ENCODE data around the gene TMBIM6.
A peak's percentile ranks its signal among the peaks of the same experiment; 100 is the strongest.
"Not testable (repeated sequence)": the region's sequence is repeated elsewhere in the genome, so short reads cannot be mapped to it uniquely, and the experiment has no call there.

Gene TMBIM6, protein sequence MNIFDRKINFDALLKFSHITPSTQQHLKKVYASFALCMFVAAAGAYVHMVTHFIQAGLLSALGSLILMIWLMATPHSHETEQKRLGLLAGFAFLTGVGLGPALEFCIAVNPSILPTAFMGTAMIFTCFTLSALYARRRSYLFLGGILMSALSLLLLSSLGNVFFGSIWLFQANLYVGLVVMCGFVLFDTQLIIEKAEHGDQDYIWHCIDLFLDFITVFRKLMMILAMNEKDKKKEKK

DNA sequence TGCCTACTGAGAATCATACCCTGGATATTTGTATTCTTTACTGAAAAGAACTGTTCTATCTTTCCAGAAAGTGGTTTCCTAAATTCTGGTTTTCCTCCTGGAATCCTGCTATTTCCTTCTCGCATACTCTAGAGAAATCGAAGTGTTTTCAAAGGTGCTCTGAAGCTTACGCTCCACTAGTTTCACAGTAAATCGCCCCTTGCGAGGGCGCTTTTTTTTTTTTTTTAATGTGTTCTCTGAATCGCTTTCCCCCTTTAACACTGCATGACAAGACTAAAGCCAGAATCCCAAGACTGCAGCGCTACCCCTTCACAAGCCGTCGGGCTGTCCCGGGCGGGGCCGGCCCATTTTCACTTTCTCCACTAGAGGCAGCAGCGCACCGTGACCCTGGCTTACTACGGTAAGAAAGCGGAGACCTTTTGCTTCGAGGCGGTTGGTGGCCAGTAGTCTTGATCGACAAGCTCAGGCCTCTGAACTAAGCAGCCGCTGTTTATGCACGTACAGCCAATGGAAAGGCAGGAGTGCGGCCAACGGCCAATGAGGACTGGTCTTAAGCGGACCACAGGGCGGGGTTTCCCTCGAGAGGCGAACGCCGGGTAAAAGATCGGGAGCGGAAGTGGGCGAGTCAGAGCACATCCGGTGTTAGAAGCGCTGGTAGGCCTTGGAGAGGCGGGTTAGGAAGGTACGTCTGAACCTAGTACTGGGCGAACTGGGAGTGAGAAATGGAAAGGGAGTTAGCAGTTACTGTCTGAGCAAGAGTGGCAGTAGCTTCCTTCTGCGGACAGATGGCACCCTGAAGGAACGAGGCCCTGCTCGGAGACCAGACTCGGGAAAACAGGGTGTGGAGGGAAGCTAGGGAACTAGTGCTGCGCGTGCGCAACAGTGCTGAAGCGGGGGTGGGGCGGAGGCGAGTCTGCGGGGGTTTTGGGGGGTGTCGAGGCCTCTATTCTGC is at the start of gene TMBIM6:
Gene TMBIM6, plus strand, starts transcription at position 628 of the 952 bp plus-strand sequence. CDS start 10,937 bp downstream, outside the sequence.
- DNase-seq, result peak; percentile 99

GRCh38 chr12:49692851-49693250 is 48.5 kb upstream of the TMBIM6 start:
- no peak for DNase-seq

GRCh38 chr12:49693931-49694444 is 47.4 kb upstream of the TMBIM6 start:
- DNase-seq, result no peak

GRCh38 chr12:49696723-49697122 is 44.6 kb upstream of the TMBIM6 start:
- no peak for DNase-seq

GRCh38 chr12:49697808-49698207 is 43.5 kb upstream of the TMBIM6 start:
- DNase-seq, result no peak

DNA sequence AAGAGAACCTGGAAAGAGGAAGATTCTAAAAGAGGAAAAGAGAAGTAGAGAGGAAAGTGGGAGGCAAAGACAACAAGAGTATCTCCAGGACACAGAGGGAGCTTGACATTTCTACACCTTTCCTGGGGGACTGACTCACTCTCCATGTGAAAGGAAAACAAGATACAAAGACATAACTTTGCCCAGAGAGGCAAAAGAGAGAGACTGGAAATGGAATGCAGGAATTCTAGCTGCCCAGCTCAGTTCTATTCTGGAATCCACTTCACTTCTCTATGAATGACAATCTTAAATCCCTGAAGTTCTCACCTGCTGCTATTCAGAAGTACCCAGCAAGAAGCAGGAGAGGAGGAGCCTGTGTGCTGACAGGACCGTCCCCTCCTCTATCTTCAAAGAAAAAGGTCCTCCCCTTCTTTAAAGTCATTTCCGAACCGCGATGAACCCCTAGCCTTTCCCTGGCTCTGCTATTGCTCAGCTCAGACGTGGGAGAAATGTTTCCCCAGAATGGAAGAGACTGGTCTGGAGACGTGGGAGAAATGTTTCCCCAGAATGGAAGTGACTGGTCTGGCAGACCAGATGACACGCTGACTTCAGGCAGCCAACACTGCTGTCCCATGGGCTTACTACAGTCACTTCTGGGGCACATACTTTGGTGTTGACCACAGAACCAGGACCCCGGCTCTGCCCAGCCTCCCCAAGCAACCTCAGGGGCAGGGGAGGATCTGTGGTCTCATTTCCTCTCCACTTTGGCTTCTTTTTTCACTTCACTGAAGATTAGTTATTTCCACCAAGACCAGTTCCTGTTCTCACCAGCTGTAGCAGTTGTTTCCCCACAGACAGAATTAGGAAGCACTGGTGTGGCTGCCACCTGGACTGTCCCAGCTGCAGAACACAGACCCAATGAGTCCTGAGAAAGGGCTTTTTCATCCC is 42.5 kb upstream of the TMBIM6 start:
- DNase-seq, result peak; percentile 51

GRCh38 chr12:49702009-49702408 is 39.3 kb upstream of the TMBIM6 start:
- DNase-seq, result no peak

DNA sequence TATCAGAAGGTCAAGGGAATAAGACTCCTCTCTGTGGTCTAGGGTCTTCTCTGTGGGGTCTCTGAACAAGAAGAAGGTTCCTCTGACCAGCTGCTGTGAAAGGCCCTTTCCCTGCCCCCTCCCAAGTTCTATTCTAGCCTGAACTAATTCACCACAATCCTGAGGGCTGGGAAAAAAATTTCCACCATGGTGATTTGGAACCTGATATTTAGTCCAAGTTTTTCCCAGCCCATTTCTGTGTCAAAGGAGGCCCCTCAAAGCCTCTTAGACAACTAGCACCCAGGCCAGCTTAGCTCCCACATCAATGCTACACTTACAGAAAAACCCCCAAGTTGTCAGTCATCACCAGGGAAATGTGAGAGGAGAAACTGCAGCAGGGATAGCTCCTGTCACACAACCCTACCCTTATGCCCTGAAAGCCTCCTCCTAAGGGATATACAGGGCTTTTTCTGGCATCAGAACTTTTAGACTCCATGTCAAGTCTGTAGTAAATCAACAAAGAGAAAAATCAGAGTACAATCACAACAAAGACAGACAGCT is 38.6 kb upstream of the TMBIM6 start:
- no peak for DNase-seq

- DNase-seq, result peak; percentile 68
Observed at GRCh38 chr12:49703647-49704137, 37.7 kb upstream of the TMBIM6 start.

DNA sequence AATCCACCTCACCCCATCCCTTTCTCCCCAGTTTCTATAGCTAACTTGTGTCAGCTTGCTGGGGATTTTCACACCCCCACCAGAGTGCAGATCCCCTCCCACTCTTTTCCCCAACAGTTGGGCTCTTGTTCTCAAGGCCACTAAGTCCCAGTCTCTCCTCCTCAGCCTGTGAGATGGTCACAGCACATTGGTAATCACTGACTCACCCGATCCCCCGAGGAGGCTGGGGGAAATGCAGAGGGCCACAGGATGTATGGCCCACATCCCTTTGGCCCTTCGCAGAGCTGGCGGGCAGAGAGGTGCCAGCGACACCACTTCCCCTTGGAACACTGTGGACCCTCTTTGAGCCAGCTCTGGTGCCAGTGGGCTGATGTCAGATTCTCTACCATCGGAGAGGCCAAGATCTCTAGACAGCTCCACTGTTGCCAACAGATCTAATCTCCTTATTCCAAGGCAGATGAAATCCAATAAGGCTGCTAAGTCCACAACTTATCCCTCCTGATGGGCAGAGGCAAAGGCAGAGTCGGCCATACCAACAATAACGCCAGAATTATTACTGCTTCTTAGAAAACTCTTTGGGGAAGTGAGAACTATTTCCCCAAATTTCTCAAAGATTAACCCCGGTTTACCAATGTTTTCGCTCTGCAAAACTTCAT is 35.8 kb upstream of the TMBIM6 start:
- peak; percentile 30 for DNase-seq

GRCh38 chr12:49706351-49707127 is 34.8 kb upstream of the TMBIM6 start:
- no peak for DNase-seq

- DNase-seq, result peak; percentile 99
Observed at GRCh38 chr12:49707128-49707811, 34.1 kb upstream of the TMBIM6 start, which contains the start of gene FMNL3. Gene FMNL3, minus strand, starts transcription at chr12:49707405. Its CDS starts 225 bp downstream, at chr12:49707180.

DNA sequence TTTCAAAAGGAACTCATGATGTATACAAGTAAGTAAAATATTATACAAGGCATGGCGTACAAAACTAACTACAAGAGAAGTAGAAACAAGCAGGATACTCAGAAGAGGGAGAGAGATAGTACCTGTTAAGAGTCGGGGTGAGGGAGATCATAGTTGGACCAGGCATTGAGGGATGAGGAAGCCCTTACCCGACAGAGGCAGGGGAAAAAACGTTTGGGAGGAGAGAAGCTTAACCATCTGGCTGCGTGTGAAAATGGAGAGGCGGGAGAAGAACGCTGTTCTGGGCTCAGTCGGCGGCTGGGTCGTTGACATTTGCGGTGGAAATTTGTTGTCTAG is 33.6 kb upstream of the TMBIM6 start:
- no peak for DNase-seq

DNA sequence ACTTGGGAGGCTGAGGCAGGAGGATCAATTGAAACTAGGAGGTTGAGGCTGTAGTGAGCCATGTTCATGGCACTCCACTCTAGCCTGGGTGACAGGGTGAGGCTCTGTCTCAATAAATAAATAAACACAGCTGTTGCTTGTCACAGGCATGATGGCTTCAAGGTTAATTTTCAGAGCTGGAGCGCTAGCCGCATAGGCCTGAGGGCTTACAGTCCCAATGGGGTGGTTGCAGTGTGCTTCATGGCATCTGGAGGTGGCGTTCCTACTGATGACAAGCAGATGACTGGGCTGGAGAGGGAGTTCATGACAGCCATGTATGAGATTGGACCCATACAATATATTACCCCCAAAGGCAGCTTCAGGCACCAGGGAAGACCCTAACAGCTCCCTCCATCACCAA is 32.5 kb upstream of the TMBIM6 start:
- no peak for DNase-seq

DNA sequence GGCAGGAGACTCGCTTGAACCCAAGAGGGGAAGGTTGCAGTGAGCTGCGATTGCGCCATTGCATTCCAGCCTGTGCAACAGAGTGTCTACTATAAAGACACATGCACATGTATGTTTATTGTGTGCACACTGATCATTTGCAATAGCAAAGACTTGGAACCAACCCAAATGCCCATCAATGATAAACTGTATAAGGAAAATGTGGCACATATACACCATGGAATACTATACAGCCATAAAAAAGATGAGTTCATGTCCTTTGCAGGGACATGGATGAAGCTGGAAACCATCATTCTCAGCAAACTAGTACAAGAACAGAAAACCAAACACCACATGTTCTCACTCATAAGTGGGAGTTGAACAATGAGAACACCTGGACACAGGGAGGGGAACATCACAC is 27.4 kb upstream of the TMBIM6 start:
- DNase-seq, result not testable (repeated sequence)

DNA sequence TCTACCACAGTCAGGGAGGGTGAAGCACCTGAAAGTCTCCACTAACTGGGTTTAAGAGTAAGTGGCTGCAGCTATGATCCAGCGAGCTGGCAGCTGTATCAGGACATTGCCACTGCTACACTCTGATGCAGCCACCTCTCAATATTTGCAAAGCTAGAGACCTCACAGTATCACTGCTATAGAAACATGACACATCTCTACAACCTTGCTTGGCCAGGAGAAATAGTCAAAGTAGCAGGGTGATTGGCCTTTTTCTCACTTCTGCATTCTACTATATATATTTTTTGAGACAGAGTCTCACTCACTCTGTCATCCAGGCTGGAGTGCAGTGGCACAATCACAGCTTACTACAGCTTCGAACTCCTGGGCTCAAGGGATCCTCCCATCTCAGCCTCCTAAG is 24.8 kb upstream of the TMBIM6 start:
- DNase-seq, result no peak

DNA sequence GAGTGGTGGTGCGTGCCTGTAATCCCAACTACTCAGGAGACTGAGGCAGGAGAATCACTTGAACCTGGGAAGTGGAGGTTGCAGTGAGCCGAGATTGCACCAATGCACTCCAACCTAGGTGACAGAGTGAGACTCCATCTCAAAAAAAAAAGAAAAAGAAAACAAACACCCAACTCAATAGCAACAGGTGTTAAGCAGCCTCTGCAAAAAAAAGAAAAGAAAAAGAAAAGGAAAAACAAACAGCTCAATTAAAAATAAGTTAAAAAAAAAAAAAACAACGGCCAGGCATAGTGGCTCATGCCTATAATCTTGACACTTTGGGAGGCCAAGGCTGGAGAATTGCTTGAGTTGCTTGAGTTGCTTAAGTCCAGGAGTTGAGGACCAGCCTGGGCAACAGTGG is 23.6 kb upstream of the TMBIM6 start:
- not testable (repeated sequence) for DNase-seq

- no peak for DNase-seq
Observed at GRCh38 chr12:49720214-49720613, 21.1 kb upstream of the TMBIM6 start.

DNA sequence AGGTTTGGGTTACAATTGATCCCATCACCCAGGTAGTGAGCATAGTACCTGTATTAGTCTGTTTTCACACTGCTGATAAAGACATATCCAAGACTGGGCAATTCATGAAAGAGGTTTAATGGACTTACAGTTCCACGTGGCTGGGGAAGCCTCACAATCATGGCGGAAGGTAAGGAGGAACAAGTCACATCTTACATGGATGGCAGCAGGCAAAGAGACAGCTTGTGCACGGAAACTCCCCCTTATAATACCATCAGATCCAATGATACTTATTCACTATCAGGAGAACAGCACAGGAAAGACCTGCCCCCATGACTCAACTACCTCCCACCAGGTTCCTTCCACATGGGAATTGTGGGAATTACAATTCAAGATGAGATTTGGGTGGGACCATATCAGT is 20.0 kb upstream of the TMBIM6 start:
- DNase-seq, result not testable (repeated sequence)

- no peak for DNase-seq
Observed at GRCh38 chr12:49728446-49728845, 12.9 kb upstream of the TMBIM6 start.

Data from stimulated activated CD4-positive, alpha-beta T cell treated with anti-CD3 and anti-CD28 coated beads, Interleukin-4, amount 100 ng/mL, for 24 hours (primary cell).